HG02763 (cell line): ENCODE results near the gene KIF26B.
"Not testable (repeated sequence)": the region's sequence is repeated elsewhere in the genome, so short reads cannot be mapped to it uniquely, and the experiment has no call there.

Experiments used
- ATAC-seq: cut with Tn5 transposase; IDR thresholded peaks from one replicate; pipeline ENCODE4 v1.9.1; 2021; ENCODE audit warnings: mild to moderate bottlenecking, moderate library complexity; ENCODE audit not compliant: unreplicated experiment

Gene KIF26B

DNA sequence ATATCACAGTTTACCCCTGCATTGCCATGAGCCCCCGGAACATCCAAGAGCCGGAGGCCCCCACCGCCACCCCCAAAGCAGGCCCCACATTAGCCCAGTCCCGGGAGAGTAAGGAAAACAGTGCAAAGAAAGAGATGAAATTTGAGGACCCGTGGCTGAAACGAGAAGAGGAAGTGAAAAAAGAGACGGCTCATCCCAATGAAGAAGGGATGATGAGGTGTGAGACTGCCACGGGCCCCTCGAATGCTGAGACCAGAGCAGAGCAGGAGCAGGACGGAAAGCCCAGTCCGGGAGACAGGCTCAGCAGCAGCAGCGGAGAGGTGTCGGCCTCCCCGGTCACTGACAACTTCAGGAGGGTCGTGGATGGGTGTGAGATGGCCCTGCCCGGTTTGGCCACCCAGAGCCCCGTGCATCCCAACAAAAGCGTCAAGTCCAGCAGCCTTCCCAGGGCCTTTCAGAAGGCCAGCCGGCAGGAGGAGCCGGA is 532.4 kb downstream of the KIF26B start:
- ATAC-seq, result no peak

DNA sequence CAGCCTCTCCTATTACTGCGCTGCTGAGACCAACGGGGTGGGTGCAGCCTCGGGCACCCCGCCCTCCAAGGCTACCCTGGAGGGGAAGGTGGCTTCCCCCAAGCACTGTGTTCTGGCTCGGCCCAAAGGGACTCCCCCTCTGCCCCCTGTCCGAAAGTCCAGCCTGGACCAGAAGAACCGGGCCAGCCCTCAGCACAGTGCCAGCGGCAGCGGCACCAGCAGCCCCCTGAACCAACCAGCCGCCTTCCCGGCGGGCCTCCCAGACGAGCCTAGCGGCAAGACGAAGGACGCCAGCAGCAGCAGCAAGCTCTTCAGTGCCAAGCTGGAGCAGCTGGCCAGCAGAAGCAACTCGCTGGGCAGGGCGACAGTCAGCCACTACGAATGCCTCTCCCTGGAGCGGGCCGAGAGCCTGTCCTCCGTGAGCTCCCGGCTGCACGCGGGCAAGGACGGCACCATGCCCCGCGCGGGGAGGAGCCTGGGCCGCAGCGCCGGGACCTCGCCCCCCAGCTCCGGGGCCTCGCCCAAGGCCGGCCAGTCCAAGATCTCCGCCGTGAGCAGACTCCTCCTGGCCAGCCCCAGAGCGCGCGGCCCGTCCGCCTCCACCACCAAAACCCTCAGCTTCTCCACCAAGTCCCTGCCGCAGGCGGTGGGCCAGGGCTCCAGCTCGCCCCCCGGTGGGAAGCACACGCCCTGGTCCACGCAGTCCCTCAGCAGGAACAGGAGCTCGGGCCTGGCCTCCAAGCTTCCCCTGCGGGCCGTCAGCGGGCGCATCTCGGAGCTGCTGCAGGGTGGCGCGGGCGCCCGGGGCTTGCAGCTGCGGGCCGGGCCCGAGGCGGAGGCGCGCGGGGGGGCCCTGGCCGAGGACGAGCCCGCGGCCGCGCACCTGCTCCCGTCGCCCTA is 533.1 kb downstream of the KIF26B start:
- no peak for ATAC-seq

GRCh38 chr1:245688536-245689453 is 534.0 kb downstream of the KIF26B start:
- no peak for ATAC-seq

GRCh38 chr1:245690156-245690690 is 535.4 kb downstream of the KIF26B start:
- no peak for ATAC-seq

GRCh38 chr1:245690946-245691541 is 536.3 kb downstream of the KIF26B start:
- ATAC-seq, result no peak

GRCh38 chr1:245691897-245692296 is 537.1 kb downstream of the KIF26B start:
- no peak for ATAC-seq

- ATAC-seq, result no peak
Measured at GRCh38 chr1:245692318-245692717, 537.5 kb downstream of the KIF26B start.

DNA sequence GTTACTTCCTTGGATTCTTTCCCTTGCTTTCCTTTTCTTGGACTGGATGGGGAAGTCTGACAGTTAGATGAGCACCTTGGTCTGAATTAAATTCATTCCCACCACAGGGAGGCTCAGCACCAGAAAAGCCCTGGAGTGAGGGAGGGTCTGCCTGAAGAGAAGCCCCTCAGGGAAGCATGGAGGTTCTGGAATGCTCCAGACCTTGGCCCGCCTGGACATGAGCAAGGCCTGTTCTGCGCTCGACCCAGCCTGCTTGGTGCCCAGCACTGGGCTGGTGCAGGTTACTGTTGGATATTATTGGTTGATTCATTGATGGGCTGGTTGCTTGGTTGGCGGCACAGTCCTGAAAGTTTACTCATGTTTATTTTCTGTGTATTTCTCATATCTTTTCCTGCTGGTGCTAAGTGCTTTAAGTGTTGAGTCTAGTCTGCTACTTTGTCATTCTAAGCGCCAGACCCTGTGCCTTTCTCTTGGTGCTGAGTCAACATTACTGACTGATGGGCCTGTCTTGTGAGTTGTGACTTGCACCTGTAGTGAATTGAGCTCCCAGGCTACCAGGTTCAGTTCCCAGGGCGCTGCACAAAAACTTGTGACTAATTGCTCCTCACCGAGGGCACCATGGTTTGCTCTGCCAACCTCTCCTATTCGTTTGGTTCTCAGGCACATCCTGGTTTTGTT is 538.5 kb downstream of the KIF26B start:
- ATAC-seq, result no peak

- ATAC-seq, result no peak
Measured at GRCh38 chr1:245693941-245694752, 539.4 kb downstream of the KIF26B start.

DNA sequence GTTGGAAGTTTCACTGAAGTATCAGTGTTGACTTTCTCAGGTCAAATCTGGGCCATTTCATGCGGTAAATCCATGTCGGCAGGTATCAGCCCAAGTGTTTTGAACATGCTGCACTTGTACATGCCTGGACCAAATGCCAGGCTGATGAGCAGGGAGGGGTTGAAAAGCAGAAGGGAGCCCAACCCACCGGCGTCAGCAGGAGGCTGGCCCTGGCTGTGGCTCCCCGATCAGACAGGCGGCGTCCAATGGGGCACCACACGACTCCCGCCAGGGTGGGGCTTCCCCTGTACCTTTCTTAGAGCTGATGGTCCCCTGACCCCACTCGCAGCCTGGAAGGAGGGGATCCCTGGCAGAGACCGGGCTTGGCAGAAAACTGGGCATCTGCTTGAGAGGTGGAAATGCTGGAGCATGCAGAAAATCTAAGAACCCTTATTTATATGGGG is 540.0 kb downstream of the KIF26B start:
- no peak for ATAC-seq

DNA sequence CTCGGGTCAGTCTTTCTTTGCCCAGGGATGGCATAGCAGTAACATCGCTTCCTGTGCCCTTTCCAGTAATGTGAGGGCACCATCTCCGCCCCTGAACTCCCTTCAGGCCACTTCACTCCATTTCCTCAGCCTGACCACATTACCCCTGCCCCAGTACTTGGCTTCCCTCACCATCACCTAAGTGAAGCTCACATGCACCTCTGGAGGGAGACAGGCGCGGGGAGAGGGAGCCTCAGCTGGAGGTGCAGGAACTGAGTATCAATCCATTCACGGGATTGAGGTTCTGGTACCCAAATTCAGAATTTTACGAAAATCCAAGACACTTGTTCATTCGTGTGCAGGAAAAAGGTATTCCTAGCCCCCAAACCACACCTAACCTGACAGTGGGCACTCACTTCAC is 540.4 kb downstream of the KIF26B start:
- no peak for ATAC-seq

DNA sequence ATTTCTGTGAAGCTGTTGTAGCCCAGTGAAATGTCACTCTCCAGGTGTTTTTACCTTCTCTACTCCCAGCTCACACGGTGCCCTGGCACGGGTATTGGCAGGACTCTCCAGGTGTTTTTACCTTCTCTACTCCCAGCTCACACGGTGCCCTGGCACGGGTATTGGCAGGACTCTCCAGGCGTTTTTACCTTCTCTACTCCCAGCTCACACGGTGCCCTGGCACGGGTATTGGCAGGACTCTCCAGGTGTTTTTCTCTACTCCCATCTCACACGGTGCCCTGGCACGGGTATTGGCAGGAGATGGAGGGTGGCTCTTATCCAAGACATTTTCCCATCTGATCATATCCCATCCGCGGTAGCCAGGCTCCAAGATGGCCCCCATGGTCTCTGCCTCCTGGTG is 540.9 kb downstream of the KIF26B start:
- not testable (repeated sequence) for ATAC-seq

- ATAC-seq, result no peak
Measured at GRCh38 chr1:245698116-245698515, 543.3 kb downstream of the KIF26B start.

GRCh38 chr1:245698860-245699259 is 544.1 kb downstream of the KIF26B start:
- ATAC-seq, result no peak

GRCh38 chr1:245700631-245701030 is 545.8 kb downstream of the KIF26B start:
- ATAC-seq, result no peak

- no peak for ATAC-seq
Measured at GRCh38 chr1:245701631-245702030, 546.8 kb downstream of the KIF26B start.

DNA sequence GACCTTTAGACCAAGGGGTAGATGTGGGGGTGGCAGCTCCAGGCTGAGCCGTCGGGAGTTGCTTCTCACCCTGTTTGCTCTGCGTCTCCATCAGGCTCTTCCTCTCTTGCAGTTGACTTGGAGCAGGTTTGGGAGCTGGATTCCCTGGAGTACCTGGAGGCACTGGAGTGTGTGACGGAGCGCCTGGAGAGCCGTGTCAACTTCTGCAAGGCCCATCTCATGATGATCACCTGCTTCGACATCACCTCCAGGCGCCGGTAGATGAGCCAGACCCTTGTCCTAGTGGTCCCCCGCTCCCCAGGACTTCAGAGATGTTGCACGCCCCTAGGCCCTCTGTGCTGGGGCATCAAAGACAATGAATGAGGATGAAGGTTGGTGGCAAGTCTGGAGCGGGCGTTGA is 547.6 kb downstream of the KIF26B start:
- ATAC-seq, result no peak

DNA sequence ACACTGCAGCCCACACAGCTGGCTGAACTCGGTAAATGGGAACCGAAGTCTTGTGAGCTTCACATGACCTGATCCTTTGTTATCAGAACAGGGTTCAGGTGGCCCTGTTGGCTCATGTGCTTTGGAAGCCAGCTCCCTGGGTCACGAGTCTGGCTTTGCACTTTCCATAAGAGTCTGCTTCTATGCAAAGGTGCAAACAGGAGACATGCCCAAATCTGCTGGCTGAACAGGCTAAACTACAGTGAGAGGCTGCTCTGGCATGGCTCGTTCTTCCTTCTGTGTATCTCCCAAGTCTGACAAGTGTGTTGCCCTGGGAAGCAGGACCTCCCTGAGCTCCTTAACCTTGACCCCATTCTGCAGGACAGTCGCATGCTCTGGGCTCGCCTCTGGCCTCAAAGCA is 549.6 kb downstream of the KIF26B start:
- ATAC-seq, result no peak

DNA sequence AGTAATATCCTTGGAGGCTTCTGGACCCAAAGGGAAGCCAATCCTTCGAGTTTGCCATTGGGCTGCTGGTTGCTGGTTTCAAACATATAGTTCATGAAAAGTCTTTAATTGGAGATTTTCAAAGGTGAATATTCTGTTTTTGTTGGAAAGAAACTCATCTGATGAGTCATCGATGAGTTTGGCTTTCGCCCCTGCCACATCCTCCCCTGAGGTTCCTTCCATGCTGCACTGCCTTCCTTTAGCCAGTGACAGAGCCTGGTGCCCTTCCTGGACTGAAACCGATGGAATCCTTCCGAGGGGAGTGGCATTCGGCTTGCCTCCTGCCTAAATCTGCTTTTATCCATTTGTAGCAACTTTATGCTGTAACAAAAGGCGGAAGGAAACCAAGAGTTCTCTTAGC is 550.0 kb downstream of the KIF26B start:
- ATAC-seq, result no peak
